ENCODE measurements around the gene PPM1L. TPM values are rescaled to one million over a fixed set of nuclear protein-coding genes. Genes with fewer than 3 reads are reported as not detected.

Gene PPM1L
- total and polyA plus RNA-seq, 10 of the 15 experiments (the other 5 are each of a cell fraction or from before 2014, with no cell fraction given), result under 0.01 to 0.33 (median 0.06) TPM; not detected in 1

- no peak for TF ChIP-seq KDM1A (IDR thresholded peaks at IDR 0.05; ENCODE audit: borderline replicate concordance)
- TF ChIP-seq TCF12 (IDR thresholded peaks at IDR 0.05; ENCODE audit: low read depth, low read length), result no peak
- no peak for TF ChIP-seq ZNF622 (IDR thresholded peaks at IDR 0.05)
- TF ChIP-seq PAX5 (IDR thresholded peaks at IDR 0.05; ENCODE audit: borderline replicate concordance, low read depth, low read length), result no peak
- no peak for TF ChIP-seq CBX5 (IDR thresholded peaks at IDR 0.05; ENCODE audit: low read depth)
- TF ChIP-seq YBX1 (IDR thresholded peaks at IDR 0.05), result no peak
- no peak for TF ChIP-seq E4F1 (IDR thresholded peaks at IDR 0.05; ENCODE audit: borderline replicate concordance, partially characterized antibody)
- TF ChIP-seq HSF1 (IDR thresholded peaks at IDR 0.05; ENCODE audit: low read depth, low read length), result no peak
- no peak for TF ChIP-seq MYC (IDR thresholded peaks at IDR 0.05; ENCODE audit: insufficient read depth, insufficient read length, insufficient replicate concordance, low read length, severe bottlenecking)
- TF ChIP-seq NFYB (IDR thresholded peaks at IDR 0.05; ENCODE audit: insufficient read depth, low read depth, low read length), result no peak
- no peak for TF ChIP-seq PML (IDR thresholded peaks at IDR 0.05; ENCODE audit: low read length)
- no peak for TF ChIP-seq POLR2A (IDR thresholded peaks at IDR 0.05; ENCODE audit: low read depth, low read length)
- TF ChIP-seq SIN3A (IDR thresholded peaks at IDR 0.05; ENCODE audit: low read depth, low read length), result no peak
- TF ChIP-seq POLR2AphosphoS2 (IDR thresholded peaks at IDR 0.05; ENCODE audit: low read depth, low read length), result no peak
- TF ChIP-seq BCL11A (IDR thresholded peaks at IDR 0.05; ENCODE audit: low read depth, low read length), result no peak
- RAD21 ChIA-PET (ENCODE audit: unreplicated experiment), result no interaction called here
- no TSS peak for BruUV-seq (replicated peaks)
- Histone ChIP-seq H4K20me1 (ENCODE audit: control insufficient read depth, insufficient read depth) (no peaks in the 10 kb centered on the region), H3K4me1 (ENCODE audit: control insufficient read depth, insufficient read depth, low read length) (no peaks in the 10 kb centered on the region), H3K27me3 (replicated peaks in 1 of 2; ENCODE audit: control insufficient read depth in 2 of 2, insufficient read depth in 2 of 2, low read length in 1 of 2) (no peaks in the 10 kb centered on the region), H3K4me3 (no peak overlapping the region), H3K36me3 (ENCODE audit: control insufficient read depth in 2 of 2, insufficient read depth in 2 of 2, low read length in 1 of 2) (no peaks in the 10 kb centered on the region), H3K9ac (ENCODE audit: control insufficient read depth, insufficient read depth, low read length) (no peak overlapping the region), H3K4me2 (ENCODE audit: control insufficient read depth, insufficient read depth) (no peak overlapping the region), H2AFZ (ENCODE audit: control insufficient read depth, low read depth, low read length) (no peak overlapping the region), H3K27ac (ENCODE audit: control insufficient read depth, insufficient read depth) (no peak overlapping the region), H3K79me2 (ENCODE audit: control insufficient read depth, insufficient read depth, low read length) (no peaks in the 10 kb centered on the region), H3K9me3 (replicated peaks; ENCODE audit: control insufficient read depth, insufficient read depth, low read length) (no peaks in the 10 kb centered on the region; the same call in 2 of the 3 replicates)
- WGBS (ENCODE audit: insufficient coverage, insufficient replicate concordance, low lambda C conversion rate, missing lambda C conversion rate), result 32% methylated on average over 2 of the region's 2 CpGs
- CTCF ChIA-PET, result no interaction called here
- SMC1A ChIA-PET (ENCODE audit: uncharacterized antibody, unreplicated experiment), result no interaction called here
- no peak for FAIRE-seq
- DNase-seq (ENCODE audit: low read depth, low spot score), result no peak
- POLR2A ChIA-PET, result no interaction called here
- intact Hi-C loops (cut with micrococcal nuclease; ENCODE audit: unreplicated experiment) (no loop called here), in situ Hi-C loops (cut with MboI) (no loop called here)
- no peak for ATAC-seq
These were observed 230.0 kb downstream of the PPM1L start for GRCh38 chr3:160986069-160986468.

Measured in GM12878 (cell line).